KMS-11 (cell line): ENCODE data around the gene ANXA1.
A peak's percentile ranks its signal among the peaks of the same experiment; 100 is the strongest.

Source experiments
- H2AFZ ChIP-seq: fragments of 200-600 bp; sonication (generic); 2 replicates; pipeline ENCODE4 v1.6.1; 2016; ENCODE audit warnings: antibody characterized with exemption, mixed run types, low read depth
- H3K27ac ChIP-seq: fragments of 200-600 bp; sonication (generic); 2 replicates; pipeline ENCODE4 v1.6.1; 2016; ENCODE audit warnings: mild to moderate bottlenecking, mixed run types
- H3K27me3 ChIP-seq: fragments of 200-600 bp; sonication (generic); 2 replicates; pipeline ENCODE4 v1.6.1; 2017; ENCODE audit warnings: mild to moderate bottlenecking, low read depth, mixed run types, moderate library complexity; ENCODE audit not compliant: insufficient read depth
- H3K36me3 ChIP-seq: fragments of 200-600 bp; sonication (generic); 2 replicates; pipeline ENCODE4 v1.6.1; 2017; ENCODE audit warnings: mild to moderate bottlenecking, mixed run types; ENCODE audit not compliant: insufficient read depth
- H3K4me1 ChIP-seq: fragments of 200-600 bp; sonication (generic); 2 replicates; pipeline ENCODE4 v1.6.1; 2016; ENCODE audit warnings: mild to moderate bottlenecking, low read depth, mixed run types; ENCODE audit not compliant: poor library complexity, severe bottlenecking
- H3K4me2 ChIP-seq: fragments of 200-600 bp; sonication (generic); 2 replicates; pipeline ENCODE4 v1.7.0; 2016; ENCODE audit warnings: mild to moderate bottlenecking, mixed run types
- H3K4me3 ChIP-seq: fragments of 200-600 bp; sonication (generic); IDR thresholded peaks from 2 replicates; pipeline ENCODE4 v1.6.1; 2017; ENCODE audit warnings: low read depth, low read length, mixed read lengths; ENCODE audit not compliant: insufficient read depth
- H3K79me2 ChIP-seq: fragments of 200-600 bp; sonication (generic); 2 replicates; pipeline ENCODE4 v1.6.1; 2016; ENCODE audit warnings: low read depth, mixed run types; ENCODE audit not compliant: insufficient read depth
- H3K9ac ChIP-seq: fragments of 200-600 bp; sonication (generic); 2 replicates; pipeline ENCODE4 v1.6.1; 2016; ENCODE audit warnings: mild to moderate bottlenecking, mixed run types
- H4K20me1 ChIP-seq: fragments of 200-600 bp; sonication (generic); 2 replicates; pipeline ENCODE4 v1.6.1; 2016; ENCODE audit warnings: mild to moderate bottlenecking, mixed run types; ENCODE audit not compliant: insufficient read depth
- CTCF ChIP-seq: fragments of 200-600 bp; sonication (generic); conservative IDR thresholded peaks from 2 replicates; pipeline ENCODE4 v1.6.1; 2017; ENCODE audit warnings: low read depth, mild to moderate bottlenecking, antibody characterized with exemption, low read length, moderate library complexity, mixed read lengths

ANXA1 gene

GRCh38 chr9:73200694-73201452 is 49.2 kb downstream of the ANXA1 start:
- Histone ChIP-seq H3K4me3 (no peak overlapping the region), H2AFZ (peak overlapping the region; percentile 44; the same call in 1 of the 2 replicates), H3K4me1 (peaks cover 49% of the 10 kb centered on the region), H4K20me1 (no peaks in the 10 kb centered on the region), H3K9ac (no peak overlapping the region), H3K79me2 (no peaks in the 10 kb centered on the region), H3K27ac (peak overlapping the region; percentile 72; the same call in 1 of the 2 replicates), H3K36me3 (no peaks in the 10 kb centered on the region), H3K4me2 (peak overlapping the region; percentile 74), H3K27me3 (no peaks in the 10 kb centered on the region)
- TF ChIP-seq CTCF = peak; percentile 75

DNA sequence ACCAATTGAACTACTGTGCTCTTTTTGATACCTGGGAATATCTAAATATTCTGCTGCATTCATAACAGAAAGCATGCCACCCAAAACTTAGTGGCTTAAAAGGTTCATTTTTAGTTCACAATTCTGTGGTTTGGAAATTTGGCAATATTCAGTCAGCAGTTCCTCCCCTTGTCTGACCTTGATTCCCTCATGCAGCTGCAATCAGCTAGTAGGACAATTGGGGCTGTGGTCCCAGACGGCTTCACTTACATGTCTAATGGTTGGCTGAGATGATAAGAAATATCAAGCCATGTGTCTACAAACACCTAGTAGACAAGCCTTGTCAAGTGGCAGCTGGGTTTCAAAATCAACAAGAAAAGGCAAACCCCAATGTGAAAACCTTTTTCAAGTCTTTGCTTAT is 51.3 kb downstream of the ANXA1 start:
- Histone ChIP-seq H3K79me2 (no peaks in the 10 kb centered on the region), H3K27me3 (no peaks in the 10 kb centered on the region), H3K36me3 (no peaks in the 10 kb centered on the region), H3K27ac (peak overlapping the region; percentile 72), H3K4me1 (peaks cover 49% of the 10 kb centered on the region), H3K4me2 (peak overlapping the region; percentile 95), H2AFZ (peak overlapping the region; percentile 37; the same call in 1 of the 2 replicates), H4K20me1 (no peaks in the 10 kb centered on the region), H3K4me3 (no peak overlapping the region), H3K9ac (peak overlapping the region; percentile 25; the same call in 1 of the 2 replicates)
- no peak for TF ChIP-seq CTCF

- Histone ChIP-seq H3K27me3 (no peaks in the 10 kb centered on the region), H3K9ac (no peak overlapping the region), H3K36me3 (no peaks in the 10 kb centered on the region), H3K27ac (no peak overlapping the region), H4K20me1 (no peaks in the 10 kb centered on the region), H3K4me1 (peaks cover 49% of the 10 kb centered on the region), H3K4me2 (no peak overlapping the region), H3K4me3 (no peak overlapping the region), H2AFZ (no peak overlapping the region), H3K79me2 (no peaks in the 10 kb centered on the region)
- TF ChIP-seq CTCF = no peak
These were observed 53.3 kb downstream of the ANXA1 start for GRCh38 chr9:73204936-73205335.

- no peaks in the 10 kb centered on the region for H3K27me3 ChIP-seq
- no peak overlapping the region for H3K4me3 ChIP-seq
- H3K4me2 ChIP-seq = no peak overlapping the region
- H4K20me1 ChIP-seq = no peaks in the 10 kb centered on the region
- H3K27ac ChIP-seq = no peak overlapping the region
- H3K9ac ChIP-seq = no peak overlapping the region
- no peaks in the 10 kb centered on the region for H3K36me3 ChIP-seq
- no peaks in the 10 kb centered on the region for H3K79me2 ChIP-seq
- H2AFZ ChIP-seq = no peak overlapping the region
- peaks cover 31% of the 10 kb centered on the region for H3K4me1 ChIP-seq
- no peak for TF ChIP-seq CTCF
These were observed 55.2 kb downstream of the ANXA1 start for GRCh38 chr9:73206851-73207250.
